ENCODE data around the gene CAMSAP1.

GRCh38 chr9:135908093-135908753 is 877 bp upstream of the CAMSAP1 start:
- TF ChIP-seq CTCF (IDR thresholded peaks at IDR 0.05), result no peak
- TF ChIP-seq POLR2A (IDR thresholded peaks at IDR 0.05), result no peak

Data from lower leg skin (tissue), 3 donors.